ENCODE measurements around the gene RALBP1.
"Not testable (repeated sequence)": the region's sequence is repeated elsewhere in the genome, so short reads cannot be mapped to it uniquely, and the experiment has no call there.

The RALBP1 gene

GRCh38 chr18:9474983-9475642 lies at the start of gene RALBP1:
TSS of gene RALBP1 (plus strand) at chr18:9475513. CDS start at chr18:9513046, 37,533 bp downstream.
- peak; percentile 99 for DNase-seq (ENCODE audit: low read depth)
- TF ChIP-seq, protein P1, sequence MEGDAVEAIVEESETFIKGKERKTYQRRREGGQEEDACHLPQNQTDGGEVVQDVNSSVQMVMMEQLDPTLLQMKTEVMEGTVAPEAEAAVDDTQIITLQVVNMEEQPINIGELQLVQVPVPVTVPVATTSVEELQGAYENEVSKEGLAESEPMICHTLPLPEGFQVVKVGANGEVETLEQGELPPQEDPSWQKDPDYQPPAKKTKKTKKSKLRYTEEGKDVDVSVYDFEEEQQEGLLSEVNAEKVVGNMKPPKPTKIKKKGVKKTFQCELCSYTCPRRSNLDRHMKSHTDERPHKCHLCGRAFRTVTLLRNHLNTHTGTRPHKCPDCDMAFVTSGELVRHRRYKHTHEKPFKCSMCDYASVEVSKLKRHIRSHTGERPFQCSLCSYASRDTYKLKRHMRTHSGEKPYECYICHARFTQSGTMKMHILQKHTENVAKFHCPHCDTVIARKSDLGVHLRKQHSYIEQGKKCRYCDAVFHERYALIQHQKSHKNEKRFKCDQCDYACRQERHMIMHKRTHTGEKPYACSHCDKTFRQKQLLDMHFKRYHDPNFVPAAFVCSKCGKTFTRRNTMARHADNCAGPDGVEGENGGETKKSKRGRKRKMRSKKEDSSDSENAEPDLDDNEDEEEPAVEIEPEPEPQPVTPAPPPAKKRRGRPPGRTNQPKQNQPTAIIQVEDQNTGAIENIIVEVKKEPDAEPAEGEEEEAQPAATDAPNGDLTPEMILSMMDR (IDR thresholded peaks at IDR 0.05; ENCODE audit: low read depth, low read length): no peak
- TF ChIP-seq POLR2A (IDR thresholded peaks at IDR 0.05; ENCODE audit: extremely low read depth, insufficient read length): peak; percentile 73
- peak; percentile 43 for TF ChIP-seq MAX (IDR thresholded peaks at IDR 0.05; ENCODE audit: low read depth, low read length)
- peak within 1 kb of the TSS; percentile 96 for H3K4me3 ChIP-seq (ENCODE audit: low read depth, low read length)

- DNase-seq (ENCODE audit: low read depth): no peak
- TF ChIP-seq, protein P1 (IDR thresholded peaks at IDR 0.05; ENCODE audit: low read depth, low read length): no peak
- TF ChIP-seq MYC (IDR thresholded peaks at IDR 0.05; ENCODE audit: low read depth, low read length): no peak
- H3K4me3 ChIP-seq (ENCODE audit: low read depth, low read length): no peak overlapping the region
Measured at GRCh38 chr18:9426753-9427152, 48.6 kb upstream of the RALBP1 start.

DNA sequence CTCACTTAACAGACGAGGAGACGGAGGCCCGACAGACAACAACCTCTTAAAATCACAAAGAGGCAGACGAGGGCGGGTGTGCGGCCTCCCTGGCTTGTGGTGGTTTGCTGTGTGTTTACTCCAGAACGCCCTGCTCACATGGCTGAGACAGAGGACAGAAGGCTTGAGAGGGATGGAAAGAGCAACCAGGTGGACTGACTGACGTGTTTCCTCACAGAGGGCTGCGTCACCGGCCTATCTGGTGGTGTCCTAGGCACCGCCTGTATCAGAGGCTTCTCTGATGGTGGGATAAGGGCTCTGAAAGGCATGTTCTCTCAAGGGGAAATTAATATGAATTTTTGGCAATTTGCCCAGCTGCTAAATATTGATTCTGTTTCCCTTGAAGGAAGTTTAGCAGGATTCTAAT lies 47.0 kb upstream of the RALBP1 start:
- no peak for TF ChIP-seq MYC (IDR thresholded peaks at IDR 0.05; ENCODE audit: low read depth, low read length)
- TF ChIP-seq, protein P1 (IDR thresholded peaks at IDR 0.05; ENCODE audit: low read depth, low read length): no peak
- no peak for TF ChIP-seq MAX (IDR thresholded peaks at IDR 0.05; ENCODE audit: low read depth, low read length)
- no peak for TF ChIP-seq POLR2A (IDR thresholded peaks at IDR 0.05; ENCODE audit: extremely low read depth, insufficient read length)
- H3K4me3 ChIP-seq (ENCODE audit: low read depth, low read length): no peak overlapping the region
- DNase-seq (ENCODE audit: low read depth): no peak

GRCh38 chr18:9428862-9429661 lies 46.3 kb upstream of the RALBP1 start:
- TF ChIP-seq, protein P1 (IDR thresholded peaks at IDR 0.05; ENCODE audit: low read depth, low read length): no peak
- TF ChIP-seq MYC (IDR thresholded peaks at IDR 0.05; ENCODE audit: low read depth, low read length) (no peak), POLR2A (IDR thresholded peaks at IDR 0.05; ENCODE audit: extremely low read depth, insufficient read length) (no peak), MAX (IDR thresholded peaks at IDR 0.05; ENCODE audit: low read depth, low read length) (no peak)
- H3K4me3 ChIP-seq (ENCODE audit: low read depth, low read length): no peak overlapping the region
- no peak for DNase-seq (ENCODE audit: low read depth)

DNA sequence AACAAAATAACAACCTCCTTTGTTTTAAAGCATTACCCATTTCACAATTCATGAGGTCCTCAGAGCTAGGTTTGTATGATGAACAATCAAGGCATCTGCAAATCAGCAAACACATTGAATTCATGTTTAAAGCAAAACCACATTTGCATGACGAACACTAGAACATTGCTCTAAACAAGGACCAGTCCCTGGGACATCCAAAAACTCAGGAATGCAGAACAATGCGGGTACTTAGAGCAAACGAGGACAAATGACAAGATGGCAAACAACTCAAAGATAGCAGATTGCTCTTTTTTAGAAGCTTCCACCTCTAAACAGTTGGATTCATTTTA lies 45.7 kb upstream of the RALBP1 start:
- TF ChIP-seq MAX (IDR thresholded peaks at IDR 0.05; ENCODE audit: low read depth, low read length) (no peak), POLR2A (IDR thresholded peaks at IDR 0.05; ENCODE audit: extremely low read depth, insufficient read length) (no peak), MYC (IDR thresholded peaks at IDR 0.05; ENCODE audit: low read depth, low read length) (no peak)
- TF ChIP-seq, protein P1 (IDR thresholded peaks at IDR 0.05; ENCODE audit: low read depth, low read length): no peak
- H3K4me3 ChIP-seq (ENCODE audit: low read depth, low read length): no peak overlapping the region
- DNase-seq (ENCODE audit: low read depth): no peak

DNA sequence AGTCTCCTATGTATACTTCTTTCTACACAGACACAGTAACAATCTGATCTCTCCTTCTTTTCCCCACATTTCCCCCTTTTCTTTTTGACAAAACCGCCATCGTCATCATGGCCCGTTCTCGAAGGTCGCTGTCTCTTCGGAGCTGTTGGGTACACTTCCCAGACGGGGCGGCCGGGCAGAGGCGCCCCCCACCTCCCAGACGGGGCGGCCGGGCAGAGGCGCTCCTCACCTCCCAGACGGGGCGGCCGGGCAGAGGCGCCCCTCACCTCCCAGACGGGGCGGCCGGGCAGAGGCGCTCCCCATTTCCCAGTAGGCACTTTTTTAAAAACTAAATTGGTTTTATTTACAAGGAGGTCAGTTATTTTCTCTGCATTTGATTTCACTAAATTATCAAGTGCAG lies 45.0 kb upstream of the RALBP1 start:
- not testable (repeated sequence) for DNase-seq (ENCODE audit: low read depth); H3K4me3 ChIP-seq (ENCODE audit: low read depth, low read length)
